Smooth muscle cell (in vitro differentiated cells): Measurements from ENCODE around the gene TMEM163. TPM values are rescaled to one million over a fixed set of nuclear protein-coding genes. Genes with fewer than 3 reads are reported as not detected.

Source experiments
- DNase-seq: peaks from one replicate; lab custom pipeline; 2025; ENCODE audit not compliant: unreplicated experiment; lab: John Stamatoyannopoulos, UW
- H2AFZ ChIP-seq: fragments of 200-600 bp; sonication (generic); 2 replicates; pipeline ENCODE4 v1.6.0; 2016; ENCODE audit warnings: antibody characterized with exemption, low read depth, mild to moderate bottlenecking
- H3F3A ChIP-seq: fragments of 200-600 bp; sonication (generic); 2 replicates; pipeline ENCODE4 v1.6.0; 2017; ENCODE audit warnings: antibody characterized with exemption, low read depth
- H3K27ac ChIP-seq: fragments of 200-600 bp; sonication (generic); 2 replicates; pipeline ENCODE4 v1.5.1; 2016; ENCODE audit warnings: low read depth, mild to moderate bottlenecking
- H3K27me3 ChIP-seq: fragments of 200-600 bp; sonication (generic); 2 replicates; pipeline ENCODE4 v1.6.1; 2016; ENCODE audit warnings: low read depth, mild to moderate bottlenecking
- H3K36me3 ChIP-seq: fragments of 200-600 bp; sonication (generic); 2 replicates; pipeline ENCODE4 v1.5.1; 2016; ENCODE audit warnings: low read depth
- H3K4me1 ChIP-seq: fragments of 200-600 bp; sonication (generic); 2 replicates; pipeline ENCODE4 v1.5.1; 2016; ENCODE audit warnings: low read depth
- H3K4me2 ChIP-seq: fragments of 200-600 bp; sonication (generic); 2 replicates; pipeline ENCODE4 v1.6.0; 2016; ENCODE audit warnings: mild to moderate bottlenecking
- H3K4me3 ChIP-seq: fragments of 200-600 bp; sonication (generic); 2 replicates; pipeline ENCODE4 v1.5.1; 2016; ENCODE audit warnings: mild to moderate bottlenecking
- H3K79me2 ChIP-seq: fragments of 200-600 bp; sonication (generic); 2 replicates; pipeline ENCODE4 v1.6.0; 2016; ENCODE audit warnings: low read depth, mild to moderate bottlenecking
- H3K9ac ChIP-seq: fragments of 200-600 bp; sonication (generic); 2 replicates; pipeline ENCODE4 v1.6.0; 2016; ENCODE audit warnings: low read depth
- H3K9me3 ChIP-seq: fragments of 200-600 bp; sonication (generic); replicated peaks from 2 replicates; pipeline ENCODE4 v1.5.1; 2016; ENCODE audit warnings: low read depth
- H4K20me1 ChIP-seq: fragments of 200-600 bp; sonication (generic); 2 replicates; pipeline ENCODE4 v1.6.0; 2016; ENCODE audit warnings: low read depth
- WGBS: methylation state at CpG from one replicate; pipeline ENCODE4 v1.1.7; 2016; ENCODE audit warnings: low lambda C conversion rate; 5-methylcytosine and 5-hydroxymethylcytosine counted together
- polyA plus RNA-seq: library from polyadenylated mRNA; unstranded; fragments of >200 nt; fragmentation: Nextera tagmentation; extraction: Ambion mirVana; gene quantifications from 2 replicates; pipeline ENCODE4 v1.2.1, GENCODE V29; 2016
- total RNA-seq: library from RNA; depleted of rRNA; stranded (reverse); fragments of >200 nt; gene quantifications from 2 replicates; pipeline ENCODE4 v1.2.3, GENCODE V29; 2014
- TF ChIP-seq, protein P1 (sequence below): fragments of 200-600 bp; sonication (generic); IDR thresholded peaks from 2 replicates; pipeline ENCODE4 v1.5.1; 2017; ENCODE audit warnings: borderline replicate concordance, mild to moderate bottlenecking, antibody characterized with exemption; ENCODE audit not compliant: insufficient read depth, poor library complexity, severe bottlenecking

TMEM163 gene
- total and polyA plus RNA-seq, 2 experiments from 2014 or later, result 0.31 TPM; not detected in 1

DNA sequence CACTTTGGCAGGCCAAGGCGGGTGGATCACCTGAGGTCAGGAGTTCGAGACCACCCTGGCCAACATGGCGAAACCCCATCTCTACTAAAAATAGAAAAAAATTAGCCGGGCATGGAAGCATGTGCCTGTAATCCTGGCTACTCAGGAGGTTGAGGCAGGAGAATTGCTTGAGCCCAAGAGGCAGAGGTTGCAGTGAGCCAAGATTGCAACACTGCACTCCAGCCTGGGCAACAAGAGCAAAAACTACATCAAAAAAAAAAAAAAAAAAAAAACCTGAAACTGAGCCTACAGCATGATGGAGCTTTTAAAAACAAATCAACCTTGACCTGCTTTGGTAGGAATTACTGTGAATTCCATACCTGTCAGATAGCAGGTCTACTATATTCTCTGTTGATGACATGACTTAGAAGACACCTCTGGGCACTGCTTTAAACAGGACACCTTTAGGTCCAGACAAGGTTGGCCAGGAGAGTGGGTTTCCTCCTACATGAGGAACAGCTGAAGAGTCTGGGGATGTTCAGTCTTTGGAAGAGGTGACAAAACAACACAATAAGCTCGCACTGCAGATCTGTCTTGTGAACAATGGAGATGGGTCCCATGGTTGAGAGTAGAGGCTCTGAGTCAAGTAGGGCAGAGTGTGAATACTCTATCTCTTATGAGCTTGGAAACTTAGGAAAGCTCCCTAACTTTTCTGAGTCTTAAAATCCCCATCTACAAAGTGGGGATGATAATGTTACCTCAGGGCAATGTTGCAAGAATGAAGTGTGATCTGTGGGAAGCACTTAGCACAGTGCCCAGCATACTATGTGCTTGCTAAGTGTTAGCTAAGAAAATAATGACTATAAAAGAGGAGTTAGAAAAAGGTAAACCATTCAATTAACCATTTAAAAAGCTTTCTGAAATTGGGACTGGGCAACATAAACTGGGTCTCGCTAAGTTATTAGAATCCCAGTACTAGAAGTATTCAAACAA is 25.2 kb downstream of the TMEM163 start:
- TF ChIP-seq, protein P1, sequence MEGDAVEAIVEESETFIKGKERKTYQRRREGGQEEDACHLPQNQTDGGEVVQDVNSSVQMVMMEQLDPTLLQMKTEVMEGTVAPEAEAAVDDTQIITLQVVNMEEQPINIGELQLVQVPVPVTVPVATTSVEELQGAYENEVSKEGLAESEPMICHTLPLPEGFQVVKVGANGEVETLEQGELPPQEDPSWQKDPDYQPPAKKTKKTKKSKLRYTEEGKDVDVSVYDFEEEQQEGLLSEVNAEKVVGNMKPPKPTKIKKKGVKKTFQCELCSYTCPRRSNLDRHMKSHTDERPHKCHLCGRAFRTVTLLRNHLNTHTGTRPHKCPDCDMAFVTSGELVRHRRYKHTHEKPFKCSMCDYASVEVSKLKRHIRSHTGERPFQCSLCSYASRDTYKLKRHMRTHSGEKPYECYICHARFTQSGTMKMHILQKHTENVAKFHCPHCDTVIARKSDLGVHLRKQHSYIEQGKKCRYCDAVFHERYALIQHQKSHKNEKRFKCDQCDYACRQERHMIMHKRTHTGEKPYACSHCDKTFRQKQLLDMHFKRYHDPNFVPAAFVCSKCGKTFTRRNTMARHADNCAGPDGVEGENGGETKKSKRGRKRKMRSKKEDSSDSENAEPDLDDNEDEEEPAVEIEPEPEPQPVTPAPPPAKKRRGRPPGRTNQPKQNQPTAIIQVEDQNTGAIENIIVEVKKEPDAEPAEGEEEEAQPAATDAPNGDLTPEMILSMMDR, result no peak
- H2AFZ ChIP-seq, result no peak overlapping the region
- no peaks in the 10 kb centered on the region for H3K36me3 ChIP-seq
- H3F3A ChIP-seq, result no peaks in the 10 kb centered on the region
- H3K79me2 ChIP-seq, result no peaks in the 10 kb centered on the region
- no peaks in the 10 kb centered on the region for H4K20me1 ChIP-seq
- DNase-seq, result no peak
- WGBS, result 92% methylated on average over 6 of the region's 6 CpGs
- no peak overlapping the region for H3K27ac ChIP-seq
- no peaks in the 10 kb centered on the region for H3K4me1 ChIP-seq
- no peaks in the 10 kb centered on the region for H3K9me3 ChIP-seq
- peaks cover 18% of the 10 kb centered on the region for H3K27me3 ChIP-seq
- H3K9ac ChIP-seq, result no peak overlapping the region
- no peak overlapping the region for H3K4me3 ChIP-seq
- no peak overlapping the region for H3K4me2 ChIP-seq

- H4K20me1 ChIP-seq, result no peaks in the 10 kb centered on the region
- H3K36me3 ChIP-seq, result no peaks in the 10 kb centered on the region
- no peaks in the 10 kb centered on the region for H3K9me3 ChIP-seq
- H3K9ac ChIP-seq, result no peak overlapping the region
- no peak overlapping the region for H3K27ac ChIP-seq
- H3K4me1 ChIP-seq, result no peaks in the 10 kb centered on the region
- no peak overlapping the region for H3K4me3 ChIP-seq
- no peaks in the 10 kb centered on the region for H3F3A ChIP-seq
- no peak overlapping the region for H2AFZ ChIP-seq
- no peak for DNase-seq
- H3K79me2 ChIP-seq, result no peaks in the 10 kb centered on the region
- peaks cover 18% of the 10 kb centered on the region for H3K27me3 ChIP-seq
- TF ChIP-seq, protein P1, result no peak
- no peak overlapping the region for H3K4me2 ChIP-seq
- 70% methylated on average over 5 of the region's 5 CpGs for WGBS
Measured at GRCh38 chr2:134692499-134692898, 26.3 kb downstream of the TMEM163 start.

DNA sequence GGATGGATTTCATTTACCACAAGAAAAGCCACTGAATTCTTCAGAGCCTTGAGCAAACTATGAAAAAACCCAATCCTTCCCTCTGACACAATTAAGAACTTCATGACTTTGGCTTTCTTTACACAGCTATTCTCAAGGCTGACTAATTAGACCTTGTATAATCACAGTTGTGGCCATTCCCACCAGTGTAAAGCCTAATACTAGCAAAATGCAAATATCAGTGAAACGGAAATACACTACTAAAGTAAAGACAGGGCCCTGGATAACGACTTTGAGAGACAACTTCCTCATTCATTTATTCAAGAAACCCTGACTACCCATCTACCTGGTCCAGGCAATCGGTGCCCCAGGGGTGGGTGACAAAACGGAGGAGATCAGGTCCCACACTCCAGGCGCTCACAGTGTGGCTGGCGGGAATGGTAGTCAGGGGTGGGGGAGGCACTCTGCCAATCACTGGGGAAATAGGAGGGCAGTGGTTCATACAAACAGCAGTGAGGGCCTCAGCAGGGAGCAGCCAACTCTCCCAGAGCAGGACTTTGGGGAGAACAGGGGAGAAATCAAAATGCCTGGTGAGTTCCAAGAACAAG is 28.1 kb downstream of the TMEM163 start:
- no peaks in the 10 kb centered on the region for H3K79me2 ChIP-seq
- DNase-seq, result no peak
- no peak overlapping the region for H3K4me3 ChIP-seq
- H3K9ac ChIP-seq, result no peak overlapping the region
- peaks cover 14% of the 10 kb centered on the region for H3K27me3 ChIP-seq
- WGBS, result 86% methylated on average over 6 of the region's 6 CpGs
- H3K4me1 ChIP-seq, result no peaks in the 10 kb centered on the region
- H3K27ac ChIP-seq, result no peak overlapping the region
- no peaks in the 10 kb centered on the region for H3F3A ChIP-seq
- TF ChIP-seq, protein P1, result no peak
- H2AFZ ChIP-seq, result no peak overlapping the region
- no peaks in the 10 kb centered on the region for H3K9me3 ChIP-seq
- H3K36me3 ChIP-seq, result no peaks in the 10 kb centered on the region
- H3K4me2 ChIP-seq, result no peak overlapping the region
- H4K20me1 ChIP-seq, result no peaks in the 10 kb centered on the region
